Central memory CD8-positive, alpha-beta T cell (primary cell): ENCODE measurements around the gene NLRP12.
"Not testable (repeated sequence)": the region's sequence is repeated elsewhere in the genome, so short reads cannot be mapped to it uniquely, and the experiment has no call there.

ENCODE experiments used
- ATAC-seq: fragments of 150-1000 bp; cut with Tn5 transposase; replicated peaks from 2 replicates; pipeline ENCODE4 v1.10.0; 2022; ENCODE audit warnings: mild to moderate bottlenecking, moderate FRiP score, moderate number of reproducible peaks; ENCODE audit not compliant: poor library complexity, severe bottlenecking; ENCODE audit errors: extremely low read depth
- DNase-seq, 2 donors: peaks; one replicate each; pipeline ENCODE4 v3.0.0; 2021; ENCODE audit warnings: low spot score in 2 of 2
- H3K27ac Mint-ChIP-seq: one replicate; pipeline ENCODE4 v1.8.0; 2022; ENCODE audit warnings: low read depth, mild to moderate bottlenecking, moderate library complexity, mixed read lengths
- H3K27me3 Mint-ChIP-seq: one replicate; pipeline ENCODE4 v1.8.0; 2022; ENCODE audit warnings: mixed read lengths
- H3K36me3 Mint-ChIP-seq: one replicate; pipeline ENCODE4 v1.8.0; 2022; ENCODE audit warnings: mild to moderate bottlenecking, moderate library complexity, mixed read lengths; ENCODE audit not compliant: insufficient read depth
- H3K4me1 Mint-ChIP-seq: one replicate; pipeline ENCODE4 v1.8.0; 2022; ENCODE audit warnings: mixed read lengths
- H3K4me3 Mint-ChIP-seq: one replicate; pipeline ENCODE4 v1.8.0; 2022; ENCODE audit warnings: mild to moderate bottlenecking, moderate library complexity, mixed read lengths
- H3K9me3 Mint-ChIP-seq: one replicate; pipeline ENCODE4 v1.8.0; 2022; ENCODE audit warnings: mixed read lengths

Gene NLRP12

GRCh38 chr19:53865918-53866864 is 42.1 kb upstream of the NLRP12 start:
- H3K9me3 Mint-ChIP-seq, result no peaks in the 10 kb centered on the region
- H3K36me3 Mint-ChIP-seq, result peaks cover 42% of the 10 kb centered on the region
- peak overlapping the region; percentile 100 for H3K27ac Mint-ChIP-seq
- DNase-seq, result peak; percentile 59 to 74
- H3K4me3 Mint-ChIP-seq, result peak overlapping the region; percentile 94
- no peaks in the 10 kb centered on the region for H3K27me3 Mint-ChIP-seq
- peaks cover 38% of the 10 kb centered on the region for H3K4me1 Mint-ChIP-seq
- ATAC-seq, result peak; percentile 13

- peak overlapping the region; percentile 94 for H3K4me3 Mint-ChIP-seq
- H3K9me3 Mint-ChIP-seq, result no peaks in the 10 kb centered on the region
- no peaks in the 10 kb centered on the region for H3K27me3 Mint-ChIP-seq
- ATAC-seq (no peak), DNase-seq (no peak)
- H3K4me1 Mint-ChIP-seq, result peaks cover 32% of the 10 kb centered on the region
- H3K27ac Mint-ChIP-seq, result peak overlapping the region; percentile 100
- peaks cover 35% of the 10 kb centered on the region for H3K36me3 Mint-ChIP-seq
Measured at GRCh38 chr19:53865523-53865917, 41.4 kb upstream of the NLRP12 start.

GRCh38 chr19:53864308-53864836 is 40.3 kb upstream of the NLRP12 start:
- Mint-ChIP-seq H3K4me3 (no peak overlapping the region), H3K36me3 (peaks cover 28% of the 10 kb centered on the region), H3K4me1 (peaks cover 30% of the 10 kb centered on the region), H3K27me3 (no peaks in the 10 kb centered on the region), H3K9me3 (no peaks in the 10 kb centered on the region), H3K27ac (no peak overlapping the region)
- no peak for ATAC-seq
- DNase-seq, result no peak

- H3K27ac Mint-ChIP-seq, result no peak overlapping the region
- no peaks in the 10 kb centered on the region for H3K9me3 Mint-ChIP-seq
- no peak for ATAC-seq
- no peaks in the 10 kb centered on the region for H3K36me3 Mint-ChIP-seq
- DNase-seq, result no peak
- H3K27me3 Mint-ChIP-seq, result peaks cover 36% of the 10 kb centered on the region
- no peak overlapping the region for H3K4me3 Mint-ChIP-seq
- peaks cover 9% of the 10 kb centered on the region for H3K4me1 Mint-ChIP-seq
Measured at GRCh38 chr19:53853707-53854106, 29.6 kb upstream of the NLRP12 start.

GRCh38 chr19:53849237-53849676 is 25.1 kb upstream of the NLRP12 start:
- DNase-seq (no peak), ATAC-seq (no peak)
- H3K4me1 Mint-ChIP-seq, result peaks cover 9% of the 10 kb centered on the region
- H3K36me3 Mint-ChIP-seq, result no peaks in the 10 kb centered on the region
- H3K27ac Mint-ChIP-seq, result no peak overlapping the region
- no peaks in the 10 kb centered on the region for H3K9me3 Mint-ChIP-seq
- H3K27me3 Mint-ChIP-seq, result peaks cover 45% of the 10 kb centered on the region
- no peak overlapping the region for H3K4me3 Mint-ChIP-seq

GRCh38 chr19:53847555-53847954 is 23.4 kb upstream of the NLRP12 start:
- ATAC-seq (no peak), DNase-seq (no peak)
- Mint-ChIP-seq H3K36me3 (no peaks in the 10 kb centered on the region), H3K27me3 (peaks cover 41% of the 10 kb centered on the region), H3K9me3 (no peaks in the 10 kb centered on the region), H3K4me1 (peaks cover 4% of the 10 kb centered on the region), H3K27ac (no peak overlapping the region), H3K4me3 (no peak overlapping the region)

GRCh38 chr19:53844849-53845246 is 20.7 kb upstream of the NLRP12 start:
- H3K9me3 Mint-ChIP-seq, result no peaks in the 10 kb centered on the region
- no peak overlapping the region for H3K4me3 Mint-ChIP-seq
- ATAC-seq (no peak), DNase-seq (no peak)
- no peaks in the 10 kb centered on the region for H3K36me3 Mint-ChIP-seq
- no peak overlapping the region for H3K27ac Mint-ChIP-seq
- peaks cover 29% of the 10 kb centered on the region for H3K27me3 Mint-ChIP-seq
- no peaks in the 10 kb centered on the region for H3K4me1 Mint-ChIP-seq

GRCh38 chr19:53840914-53841313 is 16.8 kb upstream of the NLRP12 start:
- not testable (repeated sequence) for H3K9me3 Mint-ChIP-seq, H3K4me3 Mint-ChIP-seq, H3K4me1 Mint-ChIP-seq, H3K27ac Mint-ChIP-seq, ATAC-seq, DNase-seq, H3K36me3 Mint-ChIP-seq
- peaks cover 16% of the 10 kb centered on the region for H3K27me3 Mint-ChIP-seq

GRCh38 chr19:53840241-53840640 is 16.1 kb upstream of the NLRP12 start:
- H3K9me3 Mint-ChIP-seq, DNase-seq, H3K36me3 Mint-ChIP-seq, H3K4me3 Mint-ChIP-seq, H3K27ac Mint-ChIP-seq, H3K4me1 Mint-ChIP-seq, ATAC-seq: not testable (repeated sequence)
- peaks cover 16% of the 10 kb centered on the region for H3K27me3 Mint-ChIP-seq

GRCh38 chr19:53838446-53838845 is 14.3 kb upstream of the NLRP12 start:
- not testable (repeated sequence) for H3K27ac Mint-ChIP-seq, ATAC-seq, H3K4me1 Mint-ChIP-seq, H3K36me3 Mint-ChIP-seq, DNase-seq, H3K4me3 Mint-ChIP-seq, H3K9me3 Mint-ChIP-seq
- peaks cover 24% of the 10 kb centered on the region for H3K27me3 Mint-ChIP-seq

- H3K4me1 Mint-ChIP-seq, H3K4me3 Mint-ChIP-seq, DNase-seq, ATAC-seq, H3K27ac Mint-ChIP-seq, H3K36me3 Mint-ChIP-seq, H3K9me3 Mint-ChIP-seq: not testable (repeated sequence)
- H3K27me3 Mint-ChIP-seq, result peaks cover 50% of the 10 kb centered on the region
Measured at GRCh38 chr19:53832861-53833260, 8.7 kb upstream of the NLRP12 start.

GRCh38 chr19:53828531-53828930 is 4.4 kb upstream of the NLRP12 start:
- H3K9me3 Mint-ChIP-seq, result no peaks in the 10 kb centered on the region
- DNase-seq (no peak), ATAC-seq (no peak)
- H3K36me3 Mint-ChIP-seq, result no peaks in the 10 kb centered on the region
- H3K4me1 Mint-ChIP-seq, result peaks cover 6% of the 10 kb centered on the region
- H3K27ac Mint-ChIP-seq, result no peak overlapping the region
- peaks cover 73% of the 10 kb centered on the region for H3K27me3 Mint-ChIP-seq
- H3K4me3 Mint-ChIP-seq, result no peak overlapping the region

- DNase-seq (no peak), ATAC-seq (no peak)
- H3K27ac Mint-ChIP-seq, result no peak overlapping the region
- no peaks in the 10 kb centered on the region for H3K9me3 Mint-ChIP-seq
- no peaks in the 10 kb centered on the region for H3K4me1 Mint-ChIP-seq
- no peaks in the 10 kb centered on the region for H3K36me3 Mint-ChIP-seq
- H3K27me3 Mint-ChIP-seq, result peaks cover 58% of the 10 kb centered on the region
- H3K4me3 Mint-ChIP-seq, result no peak overlapping the region
Measured at GRCh38 chr19:53826876-53827275, 2.8 kb upstream of the NLRP12 start.
